ENCODE measurements around the gene TMUB1.

GRCh38 chr7:151118108-151119054 is 35.1 kb upstream of the TMUB1 start:
- TF ChIP-seq POLR2A (IDR thresholded peaks at IDR 0.05; ENCODE audit: low read depth, low read length) (no peak), POLR2AphosphoS5 (IDR thresholded peaks at IDR 0.05; ENCODE audit: low read depth, low read length) (no peak), TAF1 (IDR thresholded peaks at IDR 0.05; ENCODE audit: low read depth, low read length) (no peak), PAX5 (IDR thresholded peaks at IDR 0.05; ENCODE audit: insufficient read depth, low read length, severe bottlenecking) (no peak), SPI1 (IDR thresholded peaks at IDR 0.05; ENCODE audit: low read depth, low read length) (no peak), POU2F2 (IDR thresholded peaks at IDR 0.05; ENCODE audit: low read depth, low read length) (no peak)
